Mammary epithelial cell (primary cell): ENCODE measurements around the gene VPS29.

Source experiments
- EZH2 ChIP-seq: IDR thresholded peaks from 2 replicates; pipeline ENCODE4 v1.6.1; 2012; ENCODE audit warnings: low read length, inconsistent platforms, borderline replicate concordance
- TF ChIP-seq, protein P1 (sequence below), 2 donors: IDR thresholded peaks in 1 of 2; conservative IDR thresholded peaks in 1 of 2; 2 replicates each; pipeline ENCODE4 v1.5.1; 2011 to 2012; ENCODE audit warnings: inconsistent platforms in 2 of 2, low read length in 2 of 2, mild to moderate bottlenecking in 2 of 2, control low read depth in 1 of 2, low read depth in 1 of 2; ENCODE audit not compliant: insufficient read depth in 1 of 2; ENCODE audit errors: extremely low read depth in 1 of 2

- TF ChIP-seq, protein P1, sequence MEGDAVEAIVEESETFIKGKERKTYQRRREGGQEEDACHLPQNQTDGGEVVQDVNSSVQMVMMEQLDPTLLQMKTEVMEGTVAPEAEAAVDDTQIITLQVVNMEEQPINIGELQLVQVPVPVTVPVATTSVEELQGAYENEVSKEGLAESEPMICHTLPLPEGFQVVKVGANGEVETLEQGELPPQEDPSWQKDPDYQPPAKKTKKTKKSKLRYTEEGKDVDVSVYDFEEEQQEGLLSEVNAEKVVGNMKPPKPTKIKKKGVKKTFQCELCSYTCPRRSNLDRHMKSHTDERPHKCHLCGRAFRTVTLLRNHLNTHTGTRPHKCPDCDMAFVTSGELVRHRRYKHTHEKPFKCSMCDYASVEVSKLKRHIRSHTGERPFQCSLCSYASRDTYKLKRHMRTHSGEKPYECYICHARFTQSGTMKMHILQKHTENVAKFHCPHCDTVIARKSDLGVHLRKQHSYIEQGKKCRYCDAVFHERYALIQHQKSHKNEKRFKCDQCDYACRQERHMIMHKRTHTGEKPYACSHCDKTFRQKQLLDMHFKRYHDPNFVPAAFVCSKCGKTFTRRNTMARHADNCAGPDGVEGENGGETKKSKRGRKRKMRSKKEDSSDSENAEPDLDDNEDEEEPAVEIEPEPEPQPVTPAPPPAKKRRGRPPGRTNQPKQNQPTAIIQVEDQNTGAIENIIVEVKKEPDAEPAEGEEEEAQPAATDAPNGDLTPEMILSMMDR (conservative IDR thresholded peaks at IDR 0.05 in 1 of 2, IDR thresholded peaks at IDR 0.05 in 1 of 2; ENCODE audit: extremely low read depth in 1 of 2, insufficient read depth in 1 of 2, low read depth in 1 of 2, low read length in 2 of 2): no peak
- TF ChIP-seq EZH2: no peak
Measured at GRCh38 chr12:110547090-110547489, 45.2 kb upstream of the VPS29 start.
